Tibial nerve (tissue), 4 donors: ENCODE data around the gene TMEM63B. TPM values are rescaled to one million over a fixed set of nuclear protein-coding genes. Genes with fewer than 3 reads are reported as not detected.

ENCODE experiments used
- DNase-seq, 2 donors: peaks; one replicate each; pipeline ENCODE4 v3.0.0-alpha.2; 2019; ENCODE audit warnings: low spot score in 2 of 2
- H3K27ac ChIP-seq, 4 donors: fragments of 200-600 bp; sonication (generic) in 3 of 4; one replicate each; pipeline ENCODE4 v1.5.1; 2017 to 2019; ENCODE audit warnings: mild to moderate bottlenecking in 1 of 4
- H3K27me3 ChIP-seq, 2 donors: fragments of 200-600 bp; sonication (generic) in 1 of 2; one replicate each; pipeline versions ENCODE4 v1.5.1 to v1.6.0; 2017 to 2019
- H3K36me3 ChIP-seq, 3 donors: fragments of 200-600 bp; sonication (generic); one replicate each; pipeline ENCODE4 v1.5.1; 2018 to 2019
- H3K4me1 ChIP-seq, 4 donors: fragments of 200-600 bp; sonication (generic) in 3 of 4; one replicate each; pipeline ENCODE4 v1.5.1; 2017 to 2019
- H3K4me3 ChIP-seq, 4 donors: fragments of 200-600 bp; sonication (generic) in 3 of 4; one replicate each; pipeline ENCODE4 v1.5.1; 2017 to 2019; ENCODE audit warnings: mild to moderate bottlenecking in 1 of 4, moderate library complexity in 1 of 4
- H3K9me3 ChIP-seq, 4 donors: fragments of 200-600 bp; sonication (generic) in 3 of 4; one replicate each; pipeline ENCODE4 v1.5.1; 2017 to 2019
- CTCF ChIP-seq, 5 experiments: fragments of 200-600 bp in 3 of 5; fragments of 450-650 bp in 2 of 5; sonication (generic) in 3 of 5; IDR thresholded peaks; one replicate each; pipeline ENCODE4 v1.5.1; 2016 to 2019; ENCODE audit warnings: antibody characterized with exemption in 5 of 5, mild to moderate bottlenecking in 3 of 5, moderate library complexity in 2 of 5
- EP300 ChIP-seq, 2 donors: sonication (generic); formaldehyde crosslinking; IDR thresholded peaks; one replicate each; pipeline ENCODE4 v1.6.1; 2017; ENCODE audit warnings: antibody characterized with exemption in 2 of 2, mild to moderate bottlenecking in 1 of 2
- POLR2A ChIP-seq, 2 donors: fragments of 450-650 bp; IDR thresholded peaks; one replicate each; pipeline ENCODE4 v1.6.1; 2017; ENCODE audit warnings: antibody characterized with exemption in 2 of 2, mild to moderate bottlenecking in 2 of 2, moderate library complexity in 2 of 2
- WGBS, 2 donors: methylation state at CpG; one replicate each; pipeline ENCODE4 v1.1.5; 2018; 5-methylcytosine and 5-hydroxymethylcytosine counted together
- total RNA-seq, 4 donors: library from RNA; depleted of rRNA; stranded (reverse); fragments of >200 nt; gene quantifications; one replicate each; pipeline ENCODE4 v1.1.0, GENCODE V29; 2016

Gene TMEM63B
- total RNA-seq, 4 donors from 2014 or later: 18.6 to 34.5 (median 27.6) TPM

- H3K9me3 ChIP-seq: no peaks in the 10 kb centered on the region
- peak; percentile 61 to 86 (median 73) for TF ChIP-seq CTCF (IDR thresholded peaks at IDR 0.05)
- TF ChIP-seq POLR2A (IDR thresholded peaks at IDR 0.05): no peak
- TF ChIP-seq EP300 (IDR thresholded peaks at IDR 0.05): peak in 1 of 2 donors; percentile 12
- no peaks in the 10 kb centered on the region for H3K27me3 ChIP-seq
- H3K36me3 ChIP-seq: peaks cover 0 to 22% (median 0%) of the 10 kb centered on the region in 3 donors
- 28 to 42% methylated on average over 2 to 3 of the region's 3 CpGs for WGBS, 2 donors
- DNase-seq: peak; percentile 65 to 77
- no peak overlapping the region for H3K4me3 ChIP-seq
- no peaks in the 10 kb centered on the region for H3K4me1 ChIP-seq
- H3K27ac ChIP-seq: no peak overlapping the region
Measured at GRCh38 chr6:44096612-44097011, 30.7 kb upstream of the TMEM63B start.

- DNase-seq: no peak
- Histone ChIP-seq H3K27ac (no peak overlapping the region), H3K9me3 (no peaks in the 10 kb centered on the region), H3K4me1 (no peaks in the 10 kb centered on the region), H3K27me3 (no peaks in the 10 kb centered on the region), H3K4me3 (no peak overlapping the region), H3K36me3 (peaks cover 0 to 25% (median 0%) of the 10 kb centered on the region in 3 donors)
- TF ChIP-seq EP300 (IDR thresholded peaks at IDR 0.05) (no peak), CTCF (IDR thresholded peaks at IDR 0.05) (no peak), POLR2A (IDR thresholded peaks at IDR 0.05) (no peak)
- WGBS, 2 donors: 89 to 94% methylated on average over 2 of the region's 2 CpGs
Measured at GRCh38 chr6:44097782-44098317, 29.5 kb upstream of the TMEM63B start.

GRCh38 chr6:44099192-44099591 lies 28.2 kb upstream of the TMEM63B start:
- peaks cover 0 to 30% (median 0%) of the 10 kb centered on the region in 3 donors for H3K36me3 ChIP-seq
- DNase-seq: no peak
- TF ChIP-seq EP300 (IDR thresholded peaks at IDR 0.05) (no peak), CTCF (IDR thresholded peaks at IDR 0.05) (no peak), POLR2A (IDR thresholded peaks at IDR 0.05) (no peak)
- H3K9me3 ChIP-seq: no peaks in the 10 kb centered on the region
- H3K4me1 ChIP-seq: peaks cover 0 to 8% (median 0%) of the 10 kb centered on the region in 4 donors
- H3K27ac ChIP-seq: no peak overlapping the region
- 29 to 57% methylated on average over 1 of the region's 1 CpG for WGBS, 2 donors
- H3K27me3 ChIP-seq: no peaks in the 10 kb centered on the region
- H3K4me3 ChIP-seq: no peak overlapping the region

GRCh38 chr6:44100088-44100550 lies 27.2 kb upstream of the TMEM63B start:
- no peaks in the 10 kb centered on the region for H3K27me3 ChIP-seq
- H3K4me1 ChIP-seq: peaks cover 0 to 17% (median 0%) of the 10 kb centered on the region in 4 donors
- H3K4me3 ChIP-seq: no peak overlapping the region
- 50 to 70% methylated on average over 1 of the region's 1 CpG for WGBS, 2 donors
- no peaks in the 10 kb centered on the region for H3K9me3 ChIP-seq
- no peak overlapping the region for H3K27ac ChIP-seq
- peak in 2 of 5 experiments; percentile 7 to 17 for TF ChIP-seq CTCF (IDR thresholded peaks at IDR 0.05)
- no peak for TF ChIP-seq POLR2A (IDR thresholded peaks at IDR 0.05)
- TF ChIP-seq EP300 (IDR thresholded peaks at IDR 0.05): no peak
- peaks cover 0 to 32% (median 0%) of the 10 kb centered on the region in 3 donors for H3K36me3 ChIP-seq
- no peak for DNase-seq

GRCh38 chr6:44101832-44102231 lies 25.5 kb upstream of the TMEM63B start:
- WGBS, 2 donors: 93 to 94% methylated on average over 4 of the region's 4 CpGs
- Histone ChIP-seq H3K4me1 (peaks cover 0 to 26% (median 0%) of the 10 kb centered on the region in 4 donors), H3K36me3 (peaks cover 0 to 43% (median 0%) of the 10 kb centered on the region in 3 donors), H3K27ac (no peak overlapping the region), H3K4me3 (no peak overlapping the region), H3K27me3 (no peaks in the 10 kb centered on the region), H3K9me3 (no peaks in the 10 kb centered on the region)
- DNase-seq: no peak
- TF ChIP-seq EP300 (IDR thresholded peaks at IDR 0.05) (no peak), POLR2A (IDR thresholded peaks at IDR 0.05) (no peak), CTCF (IDR thresholded peaks at IDR 0.05) (no peak)
